Gastroesophageal sphincter (tissue), 3 donors: ENCODE measurements around the gene KRT6B.

Experiments
- POLR2AphosphoS5 ChIP-seq: sonication (generic); formaldehyde crosslinking; IDR thresholded peaks from one replicate; pipeline ENCODE4 v1.6.1; 2017; ENCODE audit warnings: antibody characterized with exemption
- TF ChIP-seq, protein P1 (sequence below), 4 experiments: fragments of 200-600 bp in 2 of 4; fragments of 450-650 bp in 2 of 4; sonication (generic) in 1 of 4; IDR thresholded peaks; one replicate each; pipeline ENCODE4 v1.5.1; 2017 to 2019; ENCODE audit warnings: antibody characterized with exemption in 4 of 4, mild to moderate bottlenecking in 2 of 4, moderate library complexity in 2 of 4

DNA sequence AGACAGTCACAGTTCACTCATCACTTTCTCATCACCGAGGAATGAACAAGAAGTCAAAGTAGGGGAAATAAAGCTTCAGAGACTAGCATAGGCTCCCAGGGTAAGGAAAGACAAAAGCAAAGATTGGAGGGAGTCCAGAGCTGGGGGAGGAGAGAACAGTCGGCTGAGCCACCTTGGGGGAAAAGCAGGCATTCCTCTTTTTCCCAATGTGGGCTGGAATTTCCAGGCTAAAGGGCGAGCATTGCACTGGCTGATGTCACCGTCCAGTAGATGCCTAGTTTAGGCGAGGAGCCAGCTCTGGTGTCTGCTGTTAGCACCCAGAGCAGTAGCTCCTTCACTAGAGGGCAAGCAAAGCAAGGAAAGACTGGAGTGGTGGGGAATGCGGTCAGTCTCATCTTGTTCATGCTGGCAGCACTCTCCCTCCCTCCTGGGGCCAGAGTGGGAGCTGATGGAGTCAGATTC is 9.3 kb downstream of the KRT6B start:
- TF ChIP-seq, protein P1, sequence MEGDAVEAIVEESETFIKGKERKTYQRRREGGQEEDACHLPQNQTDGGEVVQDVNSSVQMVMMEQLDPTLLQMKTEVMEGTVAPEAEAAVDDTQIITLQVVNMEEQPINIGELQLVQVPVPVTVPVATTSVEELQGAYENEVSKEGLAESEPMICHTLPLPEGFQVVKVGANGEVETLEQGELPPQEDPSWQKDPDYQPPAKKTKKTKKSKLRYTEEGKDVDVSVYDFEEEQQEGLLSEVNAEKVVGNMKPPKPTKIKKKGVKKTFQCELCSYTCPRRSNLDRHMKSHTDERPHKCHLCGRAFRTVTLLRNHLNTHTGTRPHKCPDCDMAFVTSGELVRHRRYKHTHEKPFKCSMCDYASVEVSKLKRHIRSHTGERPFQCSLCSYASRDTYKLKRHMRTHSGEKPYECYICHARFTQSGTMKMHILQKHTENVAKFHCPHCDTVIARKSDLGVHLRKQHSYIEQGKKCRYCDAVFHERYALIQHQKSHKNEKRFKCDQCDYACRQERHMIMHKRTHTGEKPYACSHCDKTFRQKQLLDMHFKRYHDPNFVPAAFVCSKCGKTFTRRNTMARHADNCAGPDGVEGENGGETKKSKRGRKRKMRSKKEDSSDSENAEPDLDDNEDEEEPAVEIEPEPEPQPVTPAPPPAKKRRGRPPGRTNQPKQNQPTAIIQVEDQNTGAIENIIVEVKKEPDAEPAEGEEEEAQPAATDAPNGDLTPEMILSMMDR (IDR thresholded peaks at IDR 0.05), result no peak
- no peak for TF ChIP-seq POLR2AphosphoS5
